ENCODE data around the gene STIMATE.

DNA sequence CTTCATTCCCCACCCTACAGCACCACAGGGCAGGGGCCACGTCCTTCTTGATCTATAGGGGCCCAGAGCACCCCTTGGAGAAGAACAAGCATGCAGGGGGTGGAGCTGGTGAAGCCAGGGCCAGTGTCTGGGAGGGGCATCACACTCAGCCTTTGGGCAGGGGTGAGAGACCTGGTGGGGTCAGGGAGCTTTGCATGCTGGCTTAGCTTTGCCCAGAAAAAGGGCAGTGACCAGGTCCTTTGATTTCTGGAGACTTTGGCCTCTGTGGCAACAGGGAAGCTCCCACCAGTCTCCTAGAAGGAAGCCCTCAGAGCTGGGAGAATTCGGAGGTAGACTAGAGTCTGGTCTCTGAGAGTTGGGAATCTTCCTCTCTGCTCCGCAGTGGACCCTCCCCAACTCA lies 67.9 kb downstream of the STIMATE start:
- TF ChIP-seq, protein P1, sequence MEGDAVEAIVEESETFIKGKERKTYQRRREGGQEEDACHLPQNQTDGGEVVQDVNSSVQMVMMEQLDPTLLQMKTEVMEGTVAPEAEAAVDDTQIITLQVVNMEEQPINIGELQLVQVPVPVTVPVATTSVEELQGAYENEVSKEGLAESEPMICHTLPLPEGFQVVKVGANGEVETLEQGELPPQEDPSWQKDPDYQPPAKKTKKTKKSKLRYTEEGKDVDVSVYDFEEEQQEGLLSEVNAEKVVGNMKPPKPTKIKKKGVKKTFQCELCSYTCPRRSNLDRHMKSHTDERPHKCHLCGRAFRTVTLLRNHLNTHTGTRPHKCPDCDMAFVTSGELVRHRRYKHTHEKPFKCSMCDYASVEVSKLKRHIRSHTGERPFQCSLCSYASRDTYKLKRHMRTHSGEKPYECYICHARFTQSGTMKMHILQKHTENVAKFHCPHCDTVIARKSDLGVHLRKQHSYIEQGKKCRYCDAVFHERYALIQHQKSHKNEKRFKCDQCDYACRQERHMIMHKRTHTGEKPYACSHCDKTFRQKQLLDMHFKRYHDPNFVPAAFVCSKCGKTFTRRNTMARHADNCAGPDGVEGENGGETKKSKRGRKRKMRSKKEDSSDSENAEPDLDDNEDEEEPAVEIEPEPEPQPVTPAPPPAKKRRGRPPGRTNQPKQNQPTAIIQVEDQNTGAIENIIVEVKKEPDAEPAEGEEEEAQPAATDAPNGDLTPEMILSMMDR (IDR thresholded peaks at IDR 0.05) = no peak
- no peak for TF ChIP-seq ZFX (IDR thresholded peaks at IDR 0.05; ENCODE audit: borderline replicate concordance)

All from 22Rv1 (cell line).